Measurements from ENCODE around the gene TCF4.

DNA sequence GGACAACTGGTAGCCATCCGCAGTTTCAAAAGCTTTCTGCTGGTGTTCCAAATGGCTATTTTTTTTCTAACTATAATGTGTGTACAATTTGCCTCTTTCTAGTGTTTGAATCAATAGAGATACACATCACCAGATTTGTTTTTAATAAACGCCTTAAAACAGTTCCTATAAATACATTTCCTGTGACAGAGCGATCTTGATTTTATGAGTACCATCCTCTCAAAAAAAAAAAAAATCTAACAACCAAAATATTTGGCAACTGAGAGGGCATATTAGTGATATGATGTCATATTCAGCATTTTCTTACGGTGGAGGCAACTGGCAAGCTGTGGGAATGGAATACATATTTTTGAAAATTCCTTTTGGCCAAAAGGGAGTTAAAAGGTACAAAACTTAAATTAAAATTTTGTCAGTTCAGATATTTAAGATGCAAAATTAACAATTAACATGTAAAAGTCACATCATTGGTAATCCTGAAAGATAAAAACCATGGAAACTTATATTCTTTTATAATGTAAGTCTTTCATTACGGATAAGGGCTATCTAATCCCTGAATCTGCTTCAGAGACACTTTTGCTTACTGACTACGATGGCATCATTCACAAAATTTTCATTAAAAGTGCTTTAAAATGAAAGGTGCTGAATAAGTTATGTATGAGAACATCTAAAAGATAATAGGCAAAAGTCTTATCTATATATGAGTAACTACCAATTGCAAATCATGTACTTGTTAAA is 268.4 kb downstream of the TCF4 start:
- TF ChIP-seq, protein P1, sequence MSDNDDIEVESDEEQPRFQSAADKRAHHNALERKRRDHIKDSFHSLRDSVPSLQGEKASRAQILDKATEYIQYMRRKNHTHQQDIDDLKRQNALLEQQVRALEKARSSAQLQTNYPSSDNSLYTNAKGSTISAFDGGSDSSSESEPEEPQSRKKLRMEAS (IDR thresholded peaks at IDR 0.05; ENCODE audit: insufficient read depth, insufficient read length): no peak
- TF ChIP-seq POLR2AphosphoS5 (IDR thresholded peaks at IDR 0.05; ENCODE audit: insufficient read depth, low read depth, low read length): no peak
- no peak for TF ChIP-seq EZH2 (IDR thresholded peaks at IDR 0.05; ENCODE audit: borderline replicate concordance, low read depth, low read length, severe bottlenecking)
- no peak for TF ChIP-seq CTCF (IDR thresholded peaks at IDR 0.05; ENCODE audit: extremely low read depth in 1 of 2, insufficient read depth in 1 of 2, low read depth in 1 of 2, low read length in 2 of 2)
